AG09309 (cell line): ENCODE data around the gene PIGV.
A peak's percentile ranks its signal among the peaks of the same experiment; 100 is the strongest.

Experiments used
- DNase-seq: peaks from one replicate; pipeline ENCODE4 v3.0.0-alpha.2; 2010; ENCODE audit warnings: low read depth
- H3K4me3 ChIP-seq: 2 replicates; pipeline ENCODE4 v1.5.1; 2011; ENCODE audit warnings: mild to moderate bottlenecking, low read depth, low read length, moderate library complexity; ENCODE audit not compliant: control insufficient read depth
- TF ChIP-seq, protein P1 (sequence below): IDR thresholded peaks from 2 replicates; pipeline ENCODE4 v1.5.1; 2011; ENCODE audit warnings: mild to moderate bottlenecking, low read depth, low read length, inconsistent platforms; ENCODE audit not compliant: insufficient read depth, control insufficient read depth; ENCODE audit errors: missing control alignments

Gene PIGV

DNA sequence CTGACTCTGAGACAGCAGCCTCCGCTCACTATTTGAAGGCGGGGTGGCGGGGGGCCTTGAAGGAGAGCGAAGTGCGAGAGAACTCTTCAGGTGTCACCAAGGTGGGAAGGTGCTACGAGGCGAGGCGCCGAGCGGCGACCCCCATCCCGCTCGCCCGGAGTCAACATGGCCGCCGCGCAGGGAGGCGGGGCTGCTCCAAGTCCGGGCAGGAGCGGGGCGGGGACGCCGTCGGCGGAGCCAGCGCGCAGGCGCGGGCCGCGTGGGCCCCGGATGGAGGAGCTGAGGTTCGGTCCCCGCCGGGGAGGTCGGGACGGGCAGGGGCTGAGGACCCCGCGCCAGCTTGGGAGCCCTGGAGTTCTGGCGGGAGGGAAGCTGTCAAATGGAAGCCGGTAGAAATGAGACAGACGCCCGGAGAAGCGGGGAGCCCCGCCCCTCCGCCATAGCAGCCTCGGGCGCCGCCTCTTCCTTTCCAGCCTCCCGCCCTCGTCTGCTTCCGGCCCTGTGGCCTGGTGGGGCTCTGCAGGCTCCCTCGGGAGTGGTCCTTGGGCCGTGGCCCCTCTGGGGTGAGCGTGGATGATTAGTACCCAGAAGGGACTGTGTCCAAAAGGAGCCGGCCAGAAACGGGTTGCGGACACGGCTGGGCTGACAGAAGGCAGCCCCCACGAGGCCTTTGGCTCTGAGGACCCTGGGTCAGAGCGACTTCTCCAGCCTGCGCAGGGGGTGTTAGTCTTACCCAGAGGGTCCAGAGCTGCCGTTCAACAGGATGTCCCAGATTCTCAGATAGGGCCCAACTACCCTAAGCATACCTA lies at the start of gene PIGV:
Gene PIGV, plus strand, starts transcription at position 245 of the 809 bp plus-strand sequence. CDS start 2,866 bp downstream, outside the sequence.
- DNase-seq, result no peak
- peak within 1 kb of the TSS; percentile 75 for H3K4me3 ChIP-seq

GRCh38 chr1:26739329-26739914 lies 48.3 kb upstream of the PIGV start:
- no peak overlapping the region for H3K4me3 ChIP-seq
- TF ChIP-seq, protein P1, sequence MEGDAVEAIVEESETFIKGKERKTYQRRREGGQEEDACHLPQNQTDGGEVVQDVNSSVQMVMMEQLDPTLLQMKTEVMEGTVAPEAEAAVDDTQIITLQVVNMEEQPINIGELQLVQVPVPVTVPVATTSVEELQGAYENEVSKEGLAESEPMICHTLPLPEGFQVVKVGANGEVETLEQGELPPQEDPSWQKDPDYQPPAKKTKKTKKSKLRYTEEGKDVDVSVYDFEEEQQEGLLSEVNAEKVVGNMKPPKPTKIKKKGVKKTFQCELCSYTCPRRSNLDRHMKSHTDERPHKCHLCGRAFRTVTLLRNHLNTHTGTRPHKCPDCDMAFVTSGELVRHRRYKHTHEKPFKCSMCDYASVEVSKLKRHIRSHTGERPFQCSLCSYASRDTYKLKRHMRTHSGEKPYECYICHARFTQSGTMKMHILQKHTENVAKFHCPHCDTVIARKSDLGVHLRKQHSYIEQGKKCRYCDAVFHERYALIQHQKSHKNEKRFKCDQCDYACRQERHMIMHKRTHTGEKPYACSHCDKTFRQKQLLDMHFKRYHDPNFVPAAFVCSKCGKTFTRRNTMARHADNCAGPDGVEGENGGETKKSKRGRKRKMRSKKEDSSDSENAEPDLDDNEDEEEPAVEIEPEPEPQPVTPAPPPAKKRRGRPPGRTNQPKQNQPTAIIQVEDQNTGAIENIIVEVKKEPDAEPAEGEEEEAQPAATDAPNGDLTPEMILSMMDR, result no peak
- no peak for DNase-seq

More for the DNA sequence above, at the start of gene PIGV:
- TF ChIP-seq, protein P1, result no peak

DNA sequence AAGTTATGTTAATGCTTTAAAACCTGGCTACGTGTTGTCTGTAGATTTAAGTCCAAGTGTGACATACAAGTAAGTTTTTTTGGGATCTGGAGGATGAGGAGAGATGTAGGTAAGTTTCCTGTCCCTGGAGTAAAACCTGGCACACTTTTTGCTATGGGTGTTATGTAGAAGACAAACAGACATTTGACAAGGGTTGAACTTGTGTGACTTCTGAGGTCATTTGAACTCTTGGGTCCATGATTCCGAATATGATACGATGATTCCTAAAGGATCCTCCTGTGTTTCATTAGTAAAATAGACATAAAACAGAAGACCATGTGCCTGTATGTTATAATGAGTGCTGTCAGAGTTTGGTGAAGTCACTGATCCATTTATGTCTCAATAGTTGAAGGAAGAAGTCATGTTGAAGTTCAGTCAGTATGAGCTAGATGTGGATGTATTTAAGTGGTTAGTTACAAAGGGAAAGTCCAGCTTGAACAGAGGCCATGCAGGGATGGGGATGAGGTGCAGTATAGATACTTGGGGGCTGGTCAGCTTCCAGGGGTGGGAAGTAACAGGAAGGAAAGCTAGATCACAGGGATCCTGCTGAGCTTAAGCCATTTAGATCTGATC lies 47.6 kb upstream of the PIGV start:
- DNase-seq, result no peak
- H3K4me3 ChIP-seq, result no peak overlapping the region
- TF ChIP-seq, protein P1, result no peak

DNA sequence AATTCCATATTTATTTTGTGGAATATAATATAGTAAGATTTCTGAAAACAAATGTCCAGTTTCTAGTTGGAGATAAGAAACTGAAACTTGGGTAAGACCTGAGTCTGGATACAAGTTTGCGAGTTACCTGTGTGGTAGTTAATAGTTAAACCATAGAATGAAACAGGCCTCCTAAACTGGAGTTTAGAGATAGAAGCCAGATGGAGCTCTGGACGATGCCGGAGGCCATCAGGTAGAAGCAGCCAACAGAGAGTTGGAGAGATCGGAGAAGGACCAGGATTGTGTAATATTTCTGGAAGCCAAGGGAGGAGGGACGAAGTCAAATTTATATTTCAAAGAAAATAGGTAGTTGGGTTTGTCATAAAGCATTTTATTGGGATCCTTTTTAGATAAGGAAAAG lies 46.8 kb upstream of the PIGV start:
- H3K4me3 ChIP-seq, result no peak overlapping the region
- TF ChIP-seq, protein P1, result no peak
- no peak for DNase-seq

- H3K4me3 ChIP-seq, result no peak overlapping the region
- TF ChIP-seq, protein P1, result no peak
- no peak for DNase-seq
These were observed 44.2 kb upstream of the PIGV start for GRCh38 chr1:26743426-26744059.

GRCh38 chr1:26744075-26744959 lies 43.4 kb upstream of the PIGV start:
- H3K4me3 ChIP-seq, result no peak overlapping the region
- TF ChIP-seq, protein P1, result no peak
- no peak for DNase-seq
